A673 (cell line): ENCODE data around the gene NEGR1. TPM values are rescaled to one million over a fixed set of nuclear protein-coding genes. Genes with fewer than 3 reads are reported as not detected.

Experiments
- BruUV-seq: library from RNA; stranded (reverse); fragments of 400-500 nt; replicated peaks from 2 replicates; lab custom pipeline; 2021; lab: Mats Ljungman, UMichigan
- CTCF ChIA-PET: fragments of 300-600 bp; sonication (Branson Sonifier 250); formaldehyde crosslinking; loops from one replicate; lab custom pipeline; 2022; ENCODE audit warnings: antibody characterized with exemption; lab: Charles Lee
- POLR2A ChIA-PET: fragments of 300-600 bp; sonication (Branson Sonifier 250); formaldehyde crosslinking; loops from one replicate; lab custom pipeline; 2022; ENCODE audit warnings: antibody characterized with exemption; ENCODE audit not compliant: low non-redundant PET; lab: Charles Lee
- DNase-seq: peaks from one replicate; pipeline ENCODE4 v3.0.0-alpha.2; 2015; ENCODE audit warnings: low spot score
- H3K27ac ChIP-seq: fragments of 200-600 bp; sonication (generic); 2 replicates; pipeline ENCODE4 v1.5.1; 2016; ENCODE audit warnings: mixed run types, low read depth, mild to moderate bottlenecking, mixed read lengths, antibody characterized with exemption, low read length; ENCODE audit not compliant: poor library complexity, severe bottlenecking
- H3K27me3 ChIP-seq: fragments of 200-600 bp; sonication (generic); replicated peaks from 2 replicates; pipeline ENCODE4 v1.6.1; 2017; ENCODE audit warnings: mixed run types, low read depth, mild to moderate bottlenecking, mixed read lengths, antibody characterized with exemption, low read length; ENCODE audit not compliant: insufficient read depth, poor library complexity
- H3K36me3 ChIP-seq: fragments of 200-600 bp; sonication (generic); 2 replicates; pipeline ENCODE4 v1.6.1; 2016; ENCODE audit warnings: mixed run types, mild to moderate bottlenecking, mixed read lengths, antibody characterized with exemption, low read length; ENCODE audit not compliant: insufficient read depth, poor library complexity, severe bottlenecking
- H3K4me1 ChIP-seq: fragments of 200-600 bp; sonication (generic); 2 replicates; pipeline ENCODE4 v1.6.1; 2017; ENCODE audit warnings: mixed run types, mild to moderate bottlenecking, mixed read lengths, antibody characterized with exemption, low read length; ENCODE audit not compliant: insufficient read depth, poor library complexity, severe bottlenecking
- H3K4me3 ChIP-seq: fragments of 200-600 bp; sonication (generic); 2 replicates; pipeline ENCODE4 v1.5.1; 2016; ENCODE audit warnings: low read depth, mixed run types, mild to moderate bottlenecking, mixed read lengths, low read length; ENCODE audit not compliant: poor library complexity, severe bottlenecking
- H3K9me3 ChIP-seq: fragments of 200-600 bp; sonication (generic); 2 replicates; pipeline ENCODE4 v1.6.1; 2016; ENCODE audit warnings: mixed run types, low read depth, mild to moderate bottlenecking, mixed read lengths, antibody characterized with exemption, low read length; ENCODE audit not compliant: poor library complexity, severe bottlenecking
- CTCF ChIP-seq: fragments of 300-800, 200-600 bp; sonication (generic); conservative IDR thresholded peaks from 2 replicates; pipeline ENCODE4 v1.5.1; 2017; ENCODE audit warnings: low read depth, mild to moderate bottlenecking, antibody characterized with exemption, low read length, moderate library complexity, mixed read lengths
- EZH2 ChIP-seq: fragments of 200-600 bp; sonication (generic); IDR thresholded peaks from 2 replicates; pipeline ENCODE4 v1.6.1; 2017; ENCODE audit warnings: borderline replicate concordance, low read depth, mild to moderate bottlenecking, mixed read lengths, antibody characterized with exemption, low read length; ENCODE audit not compliant: poor library complexity, severe bottlenecking
- intact Hi-C: fragments of 100-400 bp; cut with micrococcal nuclease; formaldehyde crosslinking; loops from one replicate; pipeline ENCODE4 v1.10.0; 2022; ENCODE audit not compliant: unreplicated experiment
- total RNA-seq: library from RNA; stranded (reverse); gene quantifications from 2 replicates; pipeline ENCODE4 v1.2.3, GENCODE V29; 2021

NEGR1 gene
- total RNA-seq, 1 experiment from 2014 or later, result 7.6 TPM

- no peak overlapping the region for H3K4me3 ChIP-seq
- H3K27ac ChIP-seq, result no peak overlapping the region
- no TSS peak for BruUV-seq
- H3K36me3 ChIP-seq, result no peaks in the 10 kb centered on the region
- ChIA-PET POLR2A (interaction anchor here (0.7 kb wide), 1 partner anchor 1413 kb away, joined by 3 read pairs; no protein-coding TSS in a partner anchor), CTCF (no interaction called here)
- no peak for TF ChIP-seq EZH2
- TF ChIP-seq CTCF, result no peak
- H3K4me1 ChIP-seq, result peaks cover 21% of the 10 kb centered on the region
- intact Hi-C loops, result loop anchor here (1.0 to 10.0 kb wide), 2 partner anchors 9 to 946 kb away; no protein-coding TSS in a partner anchor
- DNase-seq, result no peak
- H3K9me3 ChIP-seq, result no peaks in the 10 kb centered on the region
- no peaks in the 10 kb centered on the region for H3K27me3 ChIP-seq
Observed at GRCh38 chr1:71918630-71919029, 363.7 kb downstream of the NEGR1 start.

GRCh38 chr1:71916894-71917293 lies 365.4 kb downstream of the NEGR1 start:
- Histone ChIP-seq H3K9me3 (no peaks in the 10 kb centered on the region), H3K27ac (no peak overlapping the region), H3K27me3 (no peaks in the 10 kb centered on the region), H3K4me3 (no peak overlapping the region), H3K36me3 (no peaks in the 10 kb centered on the region), H3K4me1 (peaks cover 21% of the 10 kb centered on the region)
- CTCF ChIA-PET, result no interaction called here
- no peak for DNase-seq
- TF ChIP-seq EZH2, result no peak
- no peak for TF ChIP-seq CTCF
- no TSS peak for BruUV-seq
- POLR2A ChIA-PET, result no interaction called here
- intact Hi-C loops, result loop anchor here (10.0 kb wide), 1 partner anchor 948 kb away; no protein-coding TSS in a partner anchor

DNA sequence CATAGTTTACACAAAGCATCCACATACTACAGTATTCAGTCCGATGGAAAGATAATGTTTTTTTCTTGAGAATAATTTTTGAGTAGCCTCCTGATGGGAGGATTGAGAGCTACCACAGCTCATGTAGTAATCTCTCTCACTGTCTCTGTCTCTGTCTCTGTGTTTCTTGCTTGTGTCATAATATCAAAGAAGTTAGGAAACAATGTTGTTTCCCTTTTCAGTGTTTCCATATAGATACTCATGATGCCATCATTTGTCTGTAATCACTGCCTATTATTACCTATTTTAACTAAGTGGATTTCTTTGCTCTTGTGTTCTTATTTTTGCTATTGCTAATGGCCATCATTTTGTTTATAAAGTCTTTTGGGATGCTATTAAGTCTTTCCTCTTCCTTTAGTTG lies 367.7 kb downstream of the NEGR1 start:
- Histone ChIP-seq H3K27ac (no peak overlapping the region), H3K4me3 (no peak overlapping the region), H3K36me3 (no peaks in the 10 kb centered on the region), H3K4me1 (peaks cover 15% of the 10 kb centered on the region), H3K9me3 (no peaks in the 10 kb centered on the region), H3K27me3 (no peaks in the 10 kb centered on the region)
- intact Hi-C loops, result loop anchor here (10.0 kb wide), 1 partner anchor 950 kb away; no protein-coding TSS in a partner anchor
- ChIA-PET CTCF (no interaction called here), POLR2A (no interaction called here)
- DNase-seq, result no peak
- no peak for TF ChIP-seq EZH2
- no peak for TF ChIP-seq CTCF
- no TSS peak for BruUV-seq
